ENCODE data around the gene SMIM12. TPM values are rescaled to one million over a fixed set of nuclear protein-coding genes. Genes with fewer than 3 reads are reported as not detected.
A peak's percentile ranks its signal among the peaks of the same experiment; 100 is the strongest.

SMIM12 gene
- total and polyA plus RNA-seq, 4 donors, result 15.4 to 37.9 (median 30.3) TPM

DNA sequence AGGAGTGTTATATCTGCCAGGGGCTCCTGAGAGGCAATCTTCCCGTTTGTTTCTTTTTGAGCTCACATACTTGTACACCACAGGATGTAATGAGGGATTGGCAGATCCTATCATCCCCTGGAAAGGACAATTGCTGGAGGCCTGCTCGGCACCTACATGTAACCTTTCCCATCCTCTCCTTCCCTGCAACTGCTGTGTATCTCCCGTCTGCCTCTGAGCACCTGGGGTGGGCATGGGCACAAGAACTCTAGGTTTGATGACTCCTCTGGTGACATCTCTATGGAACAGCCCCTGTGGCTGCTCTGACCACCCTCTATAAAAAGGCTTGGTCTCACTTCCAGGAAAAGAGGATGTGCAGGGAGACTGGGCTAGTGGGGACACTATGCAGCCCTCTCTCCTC is 25.0 kb upstream of the SMIM12 start:
- Histone ChIP-seq H3K9me3 (ENCODE audit: control insufficient read depth, insufficient read depth, low read length) (no peaks in the 10 kb centered on the region), H3K4me3 (ENCODE audit: low read depth, low read length) (no peak overlapping the region), H3K4me1 (ENCODE audit: control insufficient read depth, insufficient read depth, low read length) (peaks cover 15% of the 10 kb centered on the region), H3K27ac (ENCODE audit: low read depth, low read length) (no peak overlapping the region), H3K36me3 (ENCODE audit: control insufficient read depth, insufficient read depth, low read length) (peaks cover 15% of the 10 kb centered on the region), H3K27me3 (ENCODE audit: control insufficient read depth, insufficient read depth, low read length) (peaks cover 14% of the 10 kb centered on the region)
- WGBS (ENCODE audit: insufficient coverage), result 67% methylated on average over 2 of the region's 3 CpGs
- no peak for DNase-seq (ENCODE audit: low read depth in 4 of 6, low spot score in 6 of 6)

GRCh38 chr1:34879230-34879629 is 19.7 kb upstream of the SMIM12 start:
- no peaks in the 10 kb centered on the region for H3K27me3 ChIP-seq (ENCODE audit: control insufficient read depth, insufficient read depth, low read length)
- H3K27ac ChIP-seq (ENCODE audit: low read depth, low read length), result no peak overlapping the region
- DNase-seq (ENCODE audit: low read depth in 4 of 6, low spot score in 6 of 6), result peak in 1 of 6 donors; percentile 10
- H3K4me3 ChIP-seq (ENCODE audit: low read depth, low read length), result no peak overlapping the region
- H3K36me3 ChIP-seq (ENCODE audit: control insufficient read depth, insufficient read depth, low read length), result peaks cover 9% of the 10 kb centered on the region
- 75% methylated on average over 7 of the region's 9 CpGs for WGBS (ENCODE audit: insufficient coverage)
- no peaks in the 10 kb centered on the region for H3K9me3 ChIP-seq (ENCODE audit: control insufficient read depth, insufficient read depth, low read length)
- no peaks in the 10 kb centered on the region for H3K4me1 ChIP-seq (ENCODE audit: control insufficient read depth, insufficient read depth, low read length)

GRCh38 chr1:34876406-34876805 is 16.9 kb upstream of the SMIM12 start:
- Histone ChIP-seq H3K36me3 (ENCODE audit: control insufficient read depth, insufficient read depth, low read length) (peaks cover 9% of the 10 kb centered on the region), H3K9me3 (ENCODE audit: control insufficient read depth, insufficient read depth, low read length) (no peaks in the 10 kb centered on the region), H3K27me3 (ENCODE audit: control insufficient read depth, insufficient read depth, low read length) (no peaks in the 10 kb centered on the region), H3K4me1 (ENCODE audit: control insufficient read depth, insufficient read depth, low read length) (no peaks in the 10 kb centered on the region), H3K4me3 (ENCODE audit: low read depth, low read length) (no peak overlapping the region), H3K27ac (ENCODE audit: low read depth, low read length) (no peak overlapping the region)
- no peak for DNase-seq (ENCODE audit: low read depth in 4 of 6, low spot score in 6 of 6)
- 85% methylated on average over 6 of the region's 7 CpGs for WGBS (ENCODE audit: insufficient coverage)

DNA sequence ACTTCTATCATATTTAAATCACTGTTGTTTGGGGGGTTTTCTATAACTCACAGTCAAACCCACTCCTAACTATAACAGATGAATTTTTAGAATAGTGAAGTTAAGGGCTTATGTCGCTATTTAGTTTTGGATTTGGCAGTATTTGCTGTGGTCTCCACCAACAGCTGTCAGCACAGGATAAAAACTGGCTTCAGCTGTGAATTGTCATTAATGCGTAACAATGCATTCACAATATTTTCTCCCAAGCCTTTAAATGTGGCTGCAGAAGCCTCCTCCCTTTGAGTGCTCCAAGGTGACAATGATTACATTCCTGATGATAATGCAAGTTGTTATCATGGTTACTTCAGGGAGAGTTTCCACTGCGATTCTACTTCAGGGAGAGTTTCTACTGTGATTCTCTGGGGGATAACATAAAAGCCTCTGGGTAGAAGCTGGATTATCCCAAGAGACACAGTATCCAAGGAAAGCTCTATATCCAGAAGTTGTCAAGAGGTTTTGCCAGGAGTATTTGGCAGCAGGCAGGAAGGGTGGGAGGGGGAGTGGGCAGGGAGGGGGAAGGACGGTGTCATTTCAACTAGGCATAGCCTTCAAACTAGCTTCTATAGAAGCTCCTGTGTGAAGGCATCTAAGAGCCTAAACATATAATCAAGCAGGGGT is 14.9 kb upstream of the SMIM12 start:
- WGBS (ENCODE audit: insufficient coverage), result 58% methylated on average over 1 of the region's 4 CpGs
- DNase-seq (ENCODE audit: low read depth in 4 of 6, low spot score in 6 of 6), result peak in 2 of 6 donors; percentile 26 to 35
- Histone ChIP-seq H3K4me3 (ENCODE audit: low read depth, low read length) (no peak overlapping the region), H3K27ac (ENCODE audit: low read depth, low read length) (no peak overlapping the region), H3K27me3 (ENCODE audit: control insufficient read depth, insufficient read depth, low read length) (no peaks in the 10 kb centered on the region), H3K9me3 (ENCODE audit: control insufficient read depth, insufficient read depth, low read length) (no peaks in the 10 kb centered on the region), H3K36me3 (ENCODE audit: control insufficient read depth, insufficient read depth, low read length) (peaks cover 12% of the 10 kb centered on the region), H3K4me1 (ENCODE audit: control insufficient read depth, insufficient read depth, low read length) (peaks cover 6% of the 10 kb centered on the region)

DNA sequence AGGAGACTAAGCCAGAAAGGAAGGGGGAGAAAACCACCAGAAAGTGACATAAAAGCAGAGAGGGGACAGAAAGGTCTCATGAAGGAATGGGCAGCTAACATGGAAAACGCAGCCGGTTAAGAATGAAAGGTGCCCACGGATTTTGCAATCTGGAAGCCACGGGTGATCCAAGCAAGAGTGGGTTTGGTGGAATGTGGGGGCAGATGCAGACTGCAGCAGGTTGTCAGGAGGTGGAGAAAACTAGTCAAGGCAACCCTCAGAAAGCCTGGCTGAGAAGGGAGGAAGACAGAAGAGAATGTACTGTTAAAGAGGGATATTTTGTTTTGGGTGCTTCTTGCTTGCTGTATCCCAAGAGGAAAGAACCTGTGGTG is 12.6 kb upstream of the SMIM12 start:
- Histone ChIP-seq H3K27ac (ENCODE audit: low read depth, low read length) (no peak overlapping the region), H3K27me3 (ENCODE audit: control insufficient read depth, insufficient read depth, low read length) (no peaks in the 10 kb centered on the region), H3K4me3 (ENCODE audit: low read depth, low read length) (no peak overlapping the region), H3K4me1 (ENCODE audit: control insufficient read depth, insufficient read depth, low read length) (peaks cover 6% of the 10 kb centered on the region), H3K9me3 (ENCODE audit: control insufficient read depth, insufficient read depth, low read length) (no peaks in the 10 kb centered on the region), H3K36me3 (ENCODE audit: control insufficient read depth, insufficient read depth, low read length) (peaks cover 22% of the 10 kb centered on the region)
- DNase-seq (ENCODE audit: low read depth in 4 of 6, low spot score in 6 of 6), result no peak
- WGBS (ENCODE audit: insufficient coverage), result 93% methylated on average over 4 of the region's 4 CpGs

DNA sequence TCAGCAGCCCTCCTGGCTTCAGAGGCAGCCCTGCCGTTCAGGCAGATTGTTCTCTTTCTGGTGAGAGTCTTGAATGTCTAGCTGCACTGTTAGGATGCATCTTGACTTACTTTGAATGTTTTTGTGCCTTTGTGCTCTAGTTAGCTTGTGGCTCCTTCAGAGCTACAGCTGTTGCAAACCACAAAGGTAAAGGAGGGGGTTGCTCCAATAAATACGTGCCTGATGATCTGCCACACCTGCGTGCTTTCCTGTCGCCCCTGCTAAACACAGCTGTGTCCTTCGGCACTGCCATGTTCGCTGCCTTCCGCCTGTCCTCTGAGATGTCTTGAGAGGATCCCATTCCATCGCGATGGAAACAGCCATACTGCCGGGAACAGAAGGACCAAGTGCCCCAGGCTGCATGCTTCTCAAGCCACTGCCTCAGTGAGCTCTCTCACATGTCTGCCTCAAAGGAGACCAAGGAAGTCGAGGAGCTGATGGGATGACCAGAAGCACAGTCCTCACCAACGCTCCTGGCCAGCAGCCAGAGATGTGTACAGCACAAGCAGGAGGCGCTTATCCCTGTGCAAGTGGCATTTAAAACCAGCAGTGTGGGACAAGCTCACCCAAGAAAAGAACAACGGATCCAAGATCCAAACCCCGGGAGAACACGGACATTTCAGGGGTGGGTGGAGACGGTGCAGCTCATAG is 12.0 kb upstream of the SMIM12 start:
- WGBS (ENCODE audit: insufficient coverage), result 75% methylated on average over 17 of the region's 17 CpGs
- no peaks in the 10 kb centered on the region for H3K27me3 ChIP-seq (ENCODE audit: control insufficient read depth, insufficient read depth, low read length)
- H3K4me1 ChIP-seq (ENCODE audit: control insufficient read depth, insufficient read depth, low read length), result peaks cover 11% of the 10 kb centered on the region
- H3K9me3 ChIP-seq (ENCODE audit: control insufficient read depth, insufficient read depth, low read length), result no peaks in the 10 kb centered on the region
- no peak overlapping the region for H3K27ac ChIP-seq (ENCODE audit: low read depth, low read length)
- H3K36me3 ChIP-seq (ENCODE audit: control insufficient read depth, insufficient read depth, low read length), result peaks cover 25% of the 10 kb centered on the region
- H3K4me3 ChIP-seq (ENCODE audit: low read depth, low read length), result no peak overlapping the region
- no peak for DNase-seq (ENCODE audit: low read depth in 4 of 6, low spot score in 6 of 6)

GRCh38 chr1:34870395-34870794 is 10.8 kb upstream of the SMIM12 start:
- Histone ChIP-seq H3K9me3 (ENCODE audit: control insufficient read depth, insufficient read depth, low read length) (no peaks in the 10 kb centered on the region), H3K27me3 (ENCODE audit: control insufficient read depth, insufficient read depth, low read length) (no peaks in the 10 kb centered on the region), H3K4me1 (ENCODE audit: control insufficient read depth, insufficient read depth, low read length) (peaks cover 23% of the 10 kb centered on the region), H3K4me3 (ENCODE audit: low read depth, low read length) (no peak overlapping the region), H3K36me3 (ENCODE audit: control insufficient read depth, insufficient read depth, low read length) (peaks cover 24% of the 10 kb centered on the region), H3K27ac (ENCODE audit: low read depth, low read length) (no peak overlapping the region)
- 14% methylated on average over 1 of the region's 2 CpGs for WGBS (ENCODE audit: insufficient coverage)
- DNase-seq (ENCODE audit: low read depth in 4 of 6, low spot score in 6 of 6), result peak in 3 of 6 donors; percentile 43 to 93 (median 92)

GRCh38 chr1:34869760-34870159 is 10.2 kb upstream of the SMIM12 start:
- DNase-seq (ENCODE audit: low read depth in 4 of 6, low spot score in 6 of 6), result no peak
- no peak overlapping the region for H3K4me3 ChIP-seq (ENCODE audit: low read depth, low read length)
- no peak overlapping the region for H3K27ac ChIP-seq (ENCODE audit: low read depth, low read length)

GRCh38 chr1:34868230-34869049 is 8.9 kb upstream of the SMIM12 start:
- Histone ChIP-seq H3K27ac (ENCODE audit: low read depth, low read length) (no peak overlapping the region), H3K27me3 (ENCODE audit: control insufficient read depth, insufficient read depth, low read length) (no peaks in the 10 kb centered on the region), H3K36me3 (ENCODE audit: control insufficient read depth, insufficient read depth, low read length) (peaks cover 32% of the 10 kb centered on the region), H3K4me1 (ENCODE audit: control insufficient read depth, insufficient read depth, low read length) (peaks cover 25% of the 10 kb centered on the region), H3K4me3 (ENCODE audit: low read depth, low read length) (no peak overlapping the region), H3K9me3 (ENCODE audit: control insufficient read depth, insufficient read depth, low read length) (no peaks in the 10 kb centered on the region)
- no peak for DNase-seq (ENCODE audit: low read depth in 4 of 6, low spot score in 6 of 6)
- whole genome bisulfite sequencing (ENCODE audit: insufficient coverage), result 93% methylated on average over 41 of the region's 44 CpGs

More at GRCh38 chr1:34869760-34870159, 10.2 kb upstream of the SMIM12 start:
- 78% methylated on average over 3 of the region's 4 CpGs for WGBS (ENCODE audit: insufficient coverage)
- peaks cover 30% of the 10 kb centered on the region for H3K36me3 ChIP-seq (ENCODE audit: control insufficient read depth, insufficient read depth, low read length)
- H3K27me3 ChIP-seq (ENCODE audit: control insufficient read depth, insufficient read depth, low read length), result no peaks in the 10 kb centered on the region
- H3K4me1 ChIP-seq (ENCODE audit: control insufficient read depth, insufficient read depth, low read length), result peaks cover 25% of the 10 kb centered on the region
- H3K9me3 ChIP-seq (ENCODE audit: control insufficient read depth, insufficient read depth, low read length), result no peaks in the 10 kb centered on the region
